Measurements from ENCODE around the gene DRC7.
"Not testable (repeated sequence)": the region's sequence is repeated elsewhere in the genome, so short reads cannot be mapped to it uniquely, and the experiment has no call there.

Gene DRC7

GRCh38 chr16:57741660-57742191, 47.1 kb downstream of the DRC7 start:
- no peaks in the 10 kb centered on the region for H3K36me3 ChIP-seq (ENCODE audit: insufficient read depth, low read length)
- no peak for DNase-seq (ENCODE audit: low read depth, low spot score)
- no peaks in the 10 kb centered on the region for H3K9me3 ChIP-seq (ENCODE audit: low read depth, low read length)
- no peak overlapping the region for H3K4me3 ChIP-seq
- TF ChIP-seq POLR2AphosphoS5 (IDR thresholded peaks at IDR 0.05; ENCODE audit: borderline replicate concordance, low read depth, low read length) (no peak), FOXP2 (optimal IDR thresholded peaks at IDR 0.05; ENCODE audit: control extremely low read depth, extremely low read length, insufficient read depth) (no peak), EZH2 (IDR thresholded peaks at IDR 0.05) (no peak)
- H3K27ac ChIP-seq, result no peak overlapping the region; the same call in 1 of the 2 replicates
- H3K9ac ChIP-seq (ENCODE audit: insufficient read length), result no peak overlapping the region

GRCh38 chr16:57742543-57742942, 47.9 kb downstream of the DRC7 start:
- Histone ChIP-seq H3K36me3 (ENCODE audit: insufficient read depth, low read length) (no peaks in the 10 kb centered on the region), H3K4me3 (0 out of 2 replicates have a peak overlapping the region, but pooled peaks have one; percentile 12), H3K9ac (ENCODE audit: insufficient read length) (no peak overlapping the region), H3K9me3 (ENCODE audit: low read depth, low read length) (no peaks in the 10 kb centered on the region), H3K27ac (peak overlapping the region; percentile 64; the same call in 1 of the 2 replicates)
- TF ChIP-seq FOXP2 (optimal IDR thresholded peaks at IDR 0.05; ENCODE audit: control extremely low read depth, extremely low read length, insufficient read depth) (no peak), EZH2 (IDR thresholded peaks at IDR 0.05) (no peak), POLR2AphosphoS5 (IDR thresholded peaks at IDR 0.05; ENCODE audit: borderline replicate concordance, low read depth, low read length) (peak; percentile 48; the same call in 1 of the 2 replicates)
- DNase-seq (ENCODE audit: low read depth, low spot score), result peak; percentile 70

- Histone ChIP-seq H3K4me3 (no peak overlapping the region), H3K27ac (no peak overlapping the region), H3K9ac (ENCODE audit: insufficient read length) (no peak overlapping the region), H3K9me3 (ENCODE audit: low read depth, low read length) (no peaks in the 10 kb centered on the region), H3K36me3 (ENCODE audit: insufficient read depth, low read length) (no peaks in the 10 kb centered on the region)
- TF ChIP-seq FOXP2 (optimal IDR thresholded peaks at IDR 0.05; ENCODE audit: control extremely low read depth, extremely low read length, insufficient read depth) (no peak), EZH2 (IDR thresholded peaks at IDR 0.05) (no peak), POLR2AphosphoS5 (IDR thresholded peaks at IDR 0.05; ENCODE audit: borderline replicate concordance, low read depth, low read length) (no peak)
- no peak for DNase-seq (ENCODE audit: low read depth, low spot score)
Measured at GRCh38 chr16:57743458-57743857, 48.9 kb downstream of the DRC7 start.

GRCh38 chr16:57743886-57744641, 49.5 kb downstream of the DRC7 start:
- H3K4me3 ChIP-seq, result no peak overlapping the region
- no peaks in the 10 kb centered on the region for H3K9me3 ChIP-seq (ENCODE audit: low read depth, low read length)
- no peak overlapping the region for H3K27ac ChIP-seq
- H3K9ac ChIP-seq (ENCODE audit: insufficient read length), result no peak overlapping the region
- no peak for DNase-seq (ENCODE audit: low read depth, low spot score)
- TF ChIP-seq EZH2 (IDR thresholded peaks at IDR 0.05) (no peak), POLR2AphosphoS5 (IDR thresholded peaks at IDR 0.05; ENCODE audit: borderline replicate concordance, low read depth, low read length) (no peak), FOXP2 (optimal IDR thresholded peaks at IDR 0.05; ENCODE audit: control extremely low read depth, extremely low read length, insufficient read depth) (no peak)
- H3K36me3 ChIP-seq (ENCODE audit: insufficient read depth, low read length), result no peaks in the 10 kb centered on the region

GRCh38 chr16:57744642-57744903, 50.0 kb downstream of the DRC7 start:
- H3K4me3 ChIP-seq, result no peak overlapping the region
- no peak overlapping the region for H3K27ac ChIP-seq
- no peaks in the 10 kb centered on the region for H3K36me3 ChIP-seq (ENCODE audit: insufficient read depth, low read length)
- H3K9ac ChIP-seq (ENCODE audit: insufficient read length), result no peak overlapping the region
- H3K9me3 ChIP-seq (ENCODE audit: low read depth, low read length), result no peaks in the 10 kb centered on the region
- DNase-seq (ENCODE audit: low read depth, low spot score), result no peak
- TF ChIP-seq EZH2 (IDR thresholded peaks at IDR 0.05) (no peak), POLR2AphosphoS5 (IDR thresholded peaks at IDR 0.05; ENCODE audit: borderline replicate concordance, low read depth, low read length) (no peak), FOXP2 (optimal IDR thresholded peaks at IDR 0.05; ENCODE audit: control extremely low read depth, extremely low read length, insufficient read depth) (no peak)

- H3K9ac ChIP-seq (ENCODE audit: insufficient read length), result no peak overlapping the region
- no peaks in the 10 kb centered on the region for H3K36me3 ChIP-seq (ENCODE audit: insufficient read depth, low read length)
- H3K9me3 ChIP-seq (ENCODE audit: low read depth, low read length), result no peaks in the 10 kb centered on the region
- no peak for DNase-seq (ENCODE audit: low read depth, low spot score)
- TF ChIP-seq FOXP2 (optimal IDR thresholded peaks at IDR 0.05; ENCODE audit: control extremely low read depth, extremely low read length, insufficient read depth) (no peak), POLR2AphosphoS5 (IDR thresholded peaks at IDR 0.05; ENCODE audit: borderline replicate concordance, low read depth, low read length) (no peak), EZH2 (IDR thresholded peaks at IDR 0.05) (no peak)
- H3K27ac ChIP-seq, result no peak overlapping the region
- H3K4me3 ChIP-seq, result no peak overlapping the region
Measured at GRCh38 chr16:57745768-57746167, 51.2 kb downstream of the DRC7 start.

- not testable (repeated sequence) for H3K36me3 ChIP-seq (ENCODE audit: insufficient read depth, low read length); H3K9me3 ChIP-seq (ENCODE audit: low read depth, low read length); H3K4me3 ChIP-seq; DNase-seq (ENCODE audit: low read depth, low spot score); H3K9ac ChIP-seq (ENCODE audit: insufficient read length); H3K27ac ChIP-seq
Measured at GRCh38 chr16:57746316-57746715, 51.7 kb downstream of the DRC7 start.

- Histone ChIP-seq H3K4me3 (no peak overlapping the region), H3K9ac (ENCODE audit: insufficient read length) (no peak overlapping the region), H3K9me3 (ENCODE audit: low read depth, low read length) (no peaks in the 10 kb centered on the region), H3K27ac (no peak overlapping the region), H3K36me3 (ENCODE audit: insufficient read depth, low read length) (no peaks in the 10 kb centered on the region)
- DNase-seq (ENCODE audit: low read depth, low spot score), result no peak
- TF ChIP-seq EZH2 (IDR thresholded peaks at IDR 0.05) (no peak), FOXP2 (optimal IDR thresholded peaks at IDR 0.05; ENCODE audit: control extremely low read depth, extremely low read length, insufficient read depth) (no peak), POLR2AphosphoS5 (IDR thresholded peaks at IDR 0.05; ENCODE audit: borderline replicate concordance, low read depth, low read length) (no peak)
Measured at GRCh38 chr16:57747091-57747490, 52.5 kb downstream of the DRC7 start.

- no peaks in the 10 kb centered on the region for H3K36me3 ChIP-seq (ENCODE audit: insufficient read depth, low read length)
- no peak overlapping the region for H3K27ac ChIP-seq
- DNase-seq (ENCODE audit: low read depth, low spot score), result no peak
- H3K9me3 ChIP-seq (ENCODE audit: low read depth, low read length), result no peaks in the 10 kb centered on the region
- no peak overlapping the region for H3K9ac ChIP-seq (ENCODE audit: insufficient read length)
- no peak overlapping the region for H3K4me3 ChIP-seq
- TF ChIP-seq EZH2 (IDR thresholded peaks at IDR 0.05) (no peak), POLR2AphosphoS5 (IDR thresholded peaks at IDR 0.05; ENCODE audit: borderline replicate concordance, low read depth, low read length) (no peak), FOXP2 (optimal IDR thresholded peaks at IDR 0.05; ENCODE audit: control extremely low read depth, extremely low read length, insufficient read depth) (no peak)
Measured at GRCh38 chr16:57747496-57747895, 52.9 kb downstream of the DRC7 start.
